Measurements from ENCODE around the gene ATP10D. TPM values are rescaled to one million over a fixed set of nuclear protein-coding genes. Genes with fewer than 3 reads are reported as not detected.

Gene ATP10D
- total RNA-seq, 1 experiment from 2014 or later = 3.8 TPM

DNA sequence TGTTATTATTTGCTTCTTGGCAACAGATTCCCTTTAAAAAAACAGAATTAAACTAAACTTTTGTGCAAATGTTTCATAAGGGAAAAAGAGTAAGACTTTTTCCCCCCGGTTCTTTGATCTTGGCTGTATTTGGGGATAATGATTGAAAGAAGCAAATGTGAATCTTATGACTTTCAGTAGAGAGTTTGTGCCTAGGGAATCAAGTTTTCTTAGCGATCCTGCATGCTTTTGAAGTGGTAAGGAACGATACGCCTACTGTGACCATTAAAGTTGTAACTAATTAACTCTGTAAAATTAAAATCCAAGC is 9.0 kb downstream of the ATP10D start:
- no peaks in the 10 kb centered on the region for H3K27me3 ChIP-seq (ENCODE audit: insufficient read depth, low read length)
- no peak overlapping the region for H2AK5ac ChIP-seq (ENCODE audit: insufficient read length, low read length)
- Mint-ChIP-seq H3K9me3 (peaks cover 0 to under 1% of the 10 kb centered on the region in 2 experiments; a peak in 1 of 5 replicates), H3K36me3 (ENCODE audit: insufficient read depth in 1 of 3, low read depth in 3 of 3) (no peaks in the 10 kb centered on the region), H3K4me1 (peaks cover 4 to 5% of the 10 kb centered on the region in 2 experiments; a peak in 3 of 4 replicates), H3K27me3 (ENCODE audit: low read depth) (no peaks in the 10 kb centered on the region), H3K27ac (no peak overlapping the region), H3K4me3 (no peak overlapping the region)
- H2BK12ac ChIP-seq (ENCODE audit: insufficient read length, low read depth, low read length) = no peak overlapping the region
- H3K9me3 ChIP-seq (ENCODE audit: control insufficient read depth, low read depth, low read length) = no peaks in the 10 kb centered on the region
- TF ChIP-seq, protein P1, sequence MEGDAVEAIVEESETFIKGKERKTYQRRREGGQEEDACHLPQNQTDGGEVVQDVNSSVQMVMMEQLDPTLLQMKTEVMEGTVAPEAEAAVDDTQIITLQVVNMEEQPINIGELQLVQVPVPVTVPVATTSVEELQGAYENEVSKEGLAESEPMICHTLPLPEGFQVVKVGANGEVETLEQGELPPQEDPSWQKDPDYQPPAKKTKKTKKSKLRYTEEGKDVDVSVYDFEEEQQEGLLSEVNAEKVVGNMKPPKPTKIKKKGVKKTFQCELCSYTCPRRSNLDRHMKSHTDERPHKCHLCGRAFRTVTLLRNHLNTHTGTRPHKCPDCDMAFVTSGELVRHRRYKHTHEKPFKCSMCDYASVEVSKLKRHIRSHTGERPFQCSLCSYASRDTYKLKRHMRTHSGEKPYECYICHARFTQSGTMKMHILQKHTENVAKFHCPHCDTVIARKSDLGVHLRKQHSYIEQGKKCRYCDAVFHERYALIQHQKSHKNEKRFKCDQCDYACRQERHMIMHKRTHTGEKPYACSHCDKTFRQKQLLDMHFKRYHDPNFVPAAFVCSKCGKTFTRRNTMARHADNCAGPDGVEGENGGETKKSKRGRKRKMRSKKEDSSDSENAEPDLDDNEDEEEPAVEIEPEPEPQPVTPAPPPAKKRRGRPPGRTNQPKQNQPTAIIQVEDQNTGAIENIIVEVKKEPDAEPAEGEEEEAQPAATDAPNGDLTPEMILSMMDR (conservative IDR thresholded peaks at IDR 0.05) = no peak
- no peak overlapping the region for H3K14ac ChIP-seq (ENCODE audit: insufficient read depth, low read length)
- no peaks in the 10 kb centered on the region for H3K79me2 ChIP-seq (ENCODE audit: insufficient read depth, low read length)
- no peak overlapping the region for H3K27ac ChIP-seq (ENCODE audit: insufficient read length, low read depth, low read length)
- H2BK5ac ChIP-seq (ENCODE audit: insufficient read length, low read length) = no peak overlapping the region
- H3K23me2 ChIP-seq (ENCODE audit: insufficient read length, low read depth, low read length, poor library complexity, severe bottlenecking) = no peaks in the 10 kb centered on the region
- H3K18ac ChIP-seq (ENCODE audit: insufficient read length, low read depth, low read length) = no peak overlapping the region
- H3T11ph ChIP-seq (ENCODE audit: low read length) = no peak overlapping the region
- H3K23ac ChIP-seq (ENCODE audit: insufficient read length, low read depth, low read length) = no peak overlapping the region
- no peak overlapping the region for H4K5ac ChIP-seq (ENCODE audit: insufficient read length, low read depth, low read length)
- no CpG with 5 or more reads among the region's 4 CpGs for WGBS (ENCODE audit: extremely low coverage, insufficient read length, low lambda C conversion rate)
- no peak overlapping the region for H3K4me2 ChIP-seq (ENCODE audit: insufficient read depth, insufficient read length, low read length)
- H2BK15ac ChIP-seq (ENCODE audit: low read depth, low read length) = no peak overlapping the region
- no peak for DNase-seq
- H4K91ac ChIP-seq (ENCODE audit: insufficient read length, low read depth, low read length) = no peak overlapping the region
- no peak overlapping the region for H3K9ac ChIP-seq (ENCODE audit: extremely low read depth, insufficient read length, low read length)
- no peak overlapping the region for H2BK120ac ChIP-seq (ENCODE audit: low read depth, low read length, poor library complexity, severe bottlenecking)
- H3K4me1 ChIP-seq (ENCODE audit: insufficient read depth, low read length) = no peaks in the 10 kb centered on the region
- no peak overlapping the region for H2AFZ ChIP-seq (ENCODE audit: low read length)
- no peaks in the 10 kb centered on the region for H4K20me1 ChIP-seq (ENCODE audit: control insufficient read depth, insufficient read depth, insufficient read length)
- no peak overlapping the region for H3K56ac ChIP-seq (ENCODE audit: insufficient read length, low read depth, low read length)
- H2BK20ac ChIP-seq (ENCODE audit: low read depth, low read length, poor library complexity, severe bottlenecking) = no peak overlapping the region
- H4K8ac ChIP-seq (replicated peaks; ENCODE audit: insufficient read length, low read depth, low read length) = no peak overlapping the region
- no peaks in the 10 kb centered on the region for H3K79me1 ChIP-seq (ENCODE audit: insufficient read depth, low read depth, low read length, poor library complexity, severe bottlenecking)
- no peak overlapping the region for H3K4ac ChIP-seq (ENCODE audit: low read depth, low read length)
